ENCODE measurements around the gene CDK19.

DNA sequence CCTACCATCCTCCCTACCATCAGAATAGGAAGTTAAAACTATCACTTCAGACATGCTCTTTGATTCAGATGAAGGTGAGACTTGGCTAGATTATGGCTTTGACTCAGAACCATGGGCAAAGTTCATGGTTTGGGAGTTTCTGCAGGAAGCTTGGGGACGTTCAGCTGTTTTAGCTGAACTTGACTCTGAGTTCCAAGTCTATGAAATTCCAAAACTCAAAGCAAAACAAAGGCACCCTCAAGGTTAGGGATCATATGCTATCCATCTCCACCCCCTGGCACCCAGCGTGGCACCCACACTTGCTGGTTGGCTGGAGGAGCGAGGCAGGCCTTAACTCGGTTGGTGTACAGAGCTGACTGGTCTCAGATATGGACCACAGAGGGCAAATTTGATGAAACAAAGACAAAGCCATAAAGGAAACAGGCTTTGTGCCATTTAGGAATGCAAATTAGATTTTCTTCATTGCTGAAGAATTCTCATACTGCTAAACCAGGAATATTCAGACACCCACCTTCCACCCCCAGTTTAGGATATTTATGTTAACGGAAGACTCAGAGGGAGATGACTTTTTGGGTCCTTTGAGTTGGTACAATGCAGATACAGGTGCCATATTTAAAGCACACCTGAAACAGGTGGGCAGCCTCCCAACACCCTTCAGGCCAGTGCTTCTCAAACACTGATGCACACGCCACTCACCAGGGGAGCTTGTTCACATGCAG lies 250.4 kb downstream of the CDK19 start:
- TF ChIP-seq, protein P1, sequence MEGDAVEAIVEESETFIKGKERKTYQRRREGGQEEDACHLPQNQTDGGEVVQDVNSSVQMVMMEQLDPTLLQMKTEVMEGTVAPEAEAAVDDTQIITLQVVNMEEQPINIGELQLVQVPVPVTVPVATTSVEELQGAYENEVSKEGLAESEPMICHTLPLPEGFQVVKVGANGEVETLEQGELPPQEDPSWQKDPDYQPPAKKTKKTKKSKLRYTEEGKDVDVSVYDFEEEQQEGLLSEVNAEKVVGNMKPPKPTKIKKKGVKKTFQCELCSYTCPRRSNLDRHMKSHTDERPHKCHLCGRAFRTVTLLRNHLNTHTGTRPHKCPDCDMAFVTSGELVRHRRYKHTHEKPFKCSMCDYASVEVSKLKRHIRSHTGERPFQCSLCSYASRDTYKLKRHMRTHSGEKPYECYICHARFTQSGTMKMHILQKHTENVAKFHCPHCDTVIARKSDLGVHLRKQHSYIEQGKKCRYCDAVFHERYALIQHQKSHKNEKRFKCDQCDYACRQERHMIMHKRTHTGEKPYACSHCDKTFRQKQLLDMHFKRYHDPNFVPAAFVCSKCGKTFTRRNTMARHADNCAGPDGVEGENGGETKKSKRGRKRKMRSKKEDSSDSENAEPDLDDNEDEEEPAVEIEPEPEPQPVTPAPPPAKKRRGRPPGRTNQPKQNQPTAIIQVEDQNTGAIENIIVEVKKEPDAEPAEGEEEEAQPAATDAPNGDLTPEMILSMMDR (IDR thresholded peaks at IDR 0.05) = no peak
- TF ChIP-seq POLR2A (IDR thresholded peaks at IDR 0.05) = no peak
